ENCODE results near the gene TCTN2. TPM values are rescaled to one million over a fixed set of nuclear protein-coding genes. Genes with fewer than 3 reads are reported as not detected.

The TCTN2 gene
- total and polyA plus RNA-seq, 9 of the 15 experiments (the other 6 are each of a cell fraction or from before 2014, with no cell fraction given) = 0.58 to 5.5 (median 3.6) TPM

GRCh38 chr12:123743002-123743401 is 72.1 kb downstream of the TCTN2 start (continued):
- no peak for TF ChIP-seq ZBTB26 (CRISPR knock-in tag; IDR thresholded peaks at IDR 0.05)
- TF ChIP-seq ZNF197 (CRISPR knock-in tag; IDR thresholded peaks at IDR 0.05; ENCODE audit: low read depth) = peak; percentile 92
- TF ChIP-seq CREB5 (CRISPR knock-in tag; IDR thresholded peaks at IDR 0.05) = no peak
- TF ChIP-seq ID3 (CRISPR knock-in tag; IDR thresholded peaks at IDR 0.05) = no peak
- no peak for TF ChIP-seq ID3 (tag; IDR thresholded peaks at IDR 0.05)
- TF ChIP-seq BRF2 (IDR thresholded peaks at IDR 0.05; ENCODE audit: borderline replicate concordance, insufficient read depth, insufficient read length) = no peak
- TF ChIP-seq PHB2 (IDR thresholded peaks at IDR 0.05; ENCODE audit: low read depth) = no peak
- no peak for TF ChIP-seq CHD2 (IDR thresholded peaks at IDR 0.05; ENCODE audit: low read depth, low read length)
- TF ChIP-seq ARID3B (CRISPR knock-in tag; IDR thresholded peaks at IDR 0.05; ENCODE audit: borderline replicate concordance) = no peak
- TF ChIP-seq ZFX (CRISPR knock-in tag; IDR thresholded peaks at IDR 0.05) = peak; percentile 32; the same call in 1 of the 2 replicates
- TF ChIP-seq MBD2 (IDR thresholded peaks at IDR 0.05; ENCODE audit: borderline replicate concordance, low read depth) = no peak
- TF ChIP-seq GTF2F1 (IDR thresholded peaks at IDR 0.05; ENCODE audit: low read depth, low read length) = no peak
- no peak for TF ChIP-seq ZNF280A (IDR thresholded peaks at IDR 0.05; ENCODE audit: low read depth, partially characterized antibody)
- no peak for TF ChIP-seq KDM1A (IDR thresholded peaks at IDR 0.05)
- TF ChIP-seq TAF9B (IDR thresholded peaks at IDR 0.05; ENCODE audit: partially characterized antibody) = no peak
- TF ChIP-seq THRAP3 (IDR thresholded peaks at IDR 0.05; ENCODE audit: borderline replicate concordance) = no peak
- no peak for TF ChIP-seq NR0B1 (IDR thresholded peaks at IDR 0.05; ENCODE audit: partially characterized antibody)
- TF ChIP-seq ZBTB33 (CRISPR knock-in tag; IDR thresholded peaks at IDR 0.05) = no peak

All from K562 (cell line).